GM12891 (cell line): ENCODE measurements around the gene ARHGEF4.

Experiments
- POLR2A ChIP-seq: IDR thresholded peaks from 2 replicates; pipeline ENCODE4 v1.6.1; 2011; ENCODE audit warnings: low read depth, low read length, control low read depth
- POLR2AphosphoS5 ChIP-seq: IDR thresholded peaks from 2 replicates; pipeline ENCODE4 v1.6.1; 2011; ENCODE audit warnings: low read depth, low read length, control low read depth
- TAF1 ChIP-seq: IDR thresholded peaks from 2 replicates; pipeline ENCODE4 v1.6.1; 2011; ENCODE audit warnings: low read depth, low read length, control low read depth

GRCh38 chr2:131015764-131016163 lies 179.1 kb downstream of the ARHGEF4 start:
- TF ChIP-seq POLR2AphosphoS5 (no peak), TAF1 (no peak), POLR2A (no peak)
